AG04450 (cell line): Measurements from ENCODE around the gene IL36G. TPM values are rescaled to one million over a fixed set of nuclear protein-coding genes. Genes with fewer than 3 reads are reported as not detected.

ENCODE experiments used
- CTCF ChIA-PET: fragments of 300-600, 350-600 bp; formaldehyde crosslinking; extraction: SDS; loops from one replicate; lab custom pipeline; 2022; ENCODE audit warnings: antibody characterized with exemption, inconsistent platforms; lab: Charles Lee
- POLR2A ChIA-PET: fragments of 350-600 bp; formaldehyde crosslinking; extraction: SDS; loops from one replicate; lab custom pipeline; 2021; ENCODE audit warnings: antibody characterized with exemption, inconsistent platforms; lab: Yijun Ruan, JAX
- DNase-seq: peaks from one replicate; pipeline ENCODE4 v3.0.0-alpha.2; 2011; ENCODE audit warnings: low read depth, low spot score
- H3K27ac ChIP-seq: one replicate; pipeline ENCODE4 v1.5.1; 2012; ENCODE audit warnings: low read depth, low read length, control low read depth
- H3K27me3 ChIP-seq: one replicate; pipeline ENCODE4 v1.6.0; 2012; ENCODE audit warnings: low read length; ENCODE audit not compliant: control insufficient read depth, insufficient read depth
- H3K4me3 ChIP-seq: 2 replicates; pipeline ENCODE4 v1.5.1; 2011; ENCODE audit warnings: mild to moderate bottlenecking, low read depth, low read length, control low read depth
- H3K9me3 ChIP-seq: 2 replicates; pipeline ENCODE4 v1.5.1; 2012; ENCODE audit warnings: low read length; ENCODE audit not compliant: control insufficient read depth, insufficient read depth
- CTCF ChIP-seq: IDR thresholded peaks from 2 replicates; pipeline ENCODE4 v1.5.1; 2011; ENCODE audit warnings: low read depth, low read length, control low read depth, inconsistent platforms
- polyA plus RNA-seq: library from polyadenylated mRNA; depleted of rRNA; stranded (reverse); fragments of >200 nt; gene quantifications from 2 replicates; pipeline ENCODE4 v1.2.3, GENCODE V29; 2011

The IL36G gene
- polyA plus RNA-seq, 1 experiment = not detected

- DNase-seq = no peak
- TF ChIP-seq CTCF = no peak
- Histone ChIP-seq H3K4me3 (no peak overlapping the region), H3K27me3 (peaks cover under 1% of the 10 kb centered on the region), H3K9me3 (no peaks in the 10 kb centered on the region), H3K27ac (no peak overlapping the region)
- ChIA-PET CTCF (no interaction called here), POLR2A (no interaction called here)
These were observed 32.3 kb downstream of the IL36G start for GRCh38 chr2:113010088-113010487.

GRCh38 chr2:113011108-113011507 lies 33.3 kb downstream of the IL36G start:
- H3K4me3 ChIP-seq = no peak overlapping the region
- ChIA-PET CTCF (no interaction called here), POLR2A (no interaction called here)
- DNase-seq = no peak
- H3K27ac ChIP-seq = no peak overlapping the region
- no peak for TF ChIP-seq CTCF
- peaks cover 5% of the 10 kb centered on the region for H3K27me3 ChIP-seq
- H3K9me3 ChIP-seq = no peaks in the 10 kb centered on the region

GRCh38 chr2:113012436-113013335 lies 34.9 kb downstream of the IL36G start:
- DNase-seq = no peak
- CTCF ChIA-PET = no interaction called here

GRCh38 chr2:113013336-113013661 lies 35.5 kb downstream of the IL36G start:
- ChIA-PET CTCF (no interaction called here), POLR2A (no interaction called here)
- H3K27me3 ChIP-seq = peaks cover 5% of the 10 kb centered on the region
- DNase-seq = no peak
- H3K27ac ChIP-seq = no peak overlapping the region
- no peak overlapping the region for H3K4me3 ChIP-seq
- H3K9me3 ChIP-seq = no peaks in the 10 kb centered on the region
- TF ChIP-seq CTCF = no peak

More at GRCh38 chr2:113012436-113013335, 34.9 kb downstream of the IL36G start:
- Histone ChIP-seq H3K27me3 (peaks cover 5% of the 10 kb centered on the region), H3K9me3 (no peaks in the 10 kb centered on the region), H3K4me3 (no peak overlapping the region), H3K27ac (no peak overlapping the region)
- POLR2A ChIA-PET = no interaction called here
- TF ChIP-seq CTCF = no peak

- Histone ChIP-seq H3K27ac (no peak overlapping the region), H3K4me3 (no peak overlapping the region), H3K27me3 (peaks cover 5% of the 10 kb centered on the region), H3K9me3 (no peaks in the 10 kb centered on the region)
- CTCF ChIA-PET = no interaction called here
- POLR2A ChIA-PET = no interaction called here
- DNase-seq = no peak
- no peak for TF ChIP-seq CTCF
These were observed 36.3 kb downstream of the IL36G start for GRCh38 chr2:113014067-113014466.
